Activated naive CD4-positive, alpha-beta T cell treated with anti-CD3 and anti-CD28 coated beads, Interleukin-2, amount 50 U/mL, for 16 hours (primary cell): ENCODE measurements around the gene USP49.

Experiments used
- DNase-seq: peaks from one replicate; pipeline ENCODE4 v3.0.0-alpha.2; 2020

The USP49 gene

DNA sequence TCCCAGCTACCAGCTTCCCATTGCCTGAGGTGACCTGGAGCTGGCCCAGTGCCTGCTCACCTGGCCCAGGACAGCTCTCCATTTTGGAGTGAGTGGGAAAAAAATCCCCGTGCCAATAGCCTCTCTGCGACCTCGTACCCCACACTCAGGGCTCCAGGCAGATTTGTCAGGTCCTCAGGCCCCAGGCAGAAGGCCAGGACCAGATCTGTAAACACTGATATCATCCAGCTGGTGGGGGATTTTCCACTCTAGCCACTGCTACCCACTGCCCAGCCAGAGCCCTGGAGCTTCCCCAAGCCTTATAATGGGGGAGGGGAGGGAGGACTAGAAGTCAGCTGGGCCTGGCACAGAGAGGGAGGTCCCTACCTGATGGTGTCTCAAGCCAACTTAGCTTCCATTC, 146.6 kb downstream of the USP49 start:
- no peak for DNase-seq

DNA sequence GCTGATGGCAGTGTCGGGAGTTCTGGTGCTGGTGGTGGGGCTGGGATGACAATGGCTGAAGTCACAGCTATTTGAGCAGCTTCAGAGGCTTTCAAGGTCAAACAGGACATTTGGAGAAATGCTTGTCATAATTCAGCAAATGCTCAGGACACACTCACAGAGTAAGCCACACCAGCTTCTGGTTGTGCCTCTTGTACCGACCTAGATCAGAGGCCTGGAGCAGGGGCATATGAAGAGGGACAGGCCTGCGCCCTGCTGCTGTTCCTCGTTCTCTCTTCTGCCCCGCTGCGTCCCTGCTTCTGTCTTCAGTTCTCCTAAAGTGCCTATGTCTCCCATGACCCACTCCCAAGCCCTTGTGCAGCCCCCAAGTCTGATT, 147.1 kb downstream of the USP49 start:
- no peak for DNase-seq

DNA sequence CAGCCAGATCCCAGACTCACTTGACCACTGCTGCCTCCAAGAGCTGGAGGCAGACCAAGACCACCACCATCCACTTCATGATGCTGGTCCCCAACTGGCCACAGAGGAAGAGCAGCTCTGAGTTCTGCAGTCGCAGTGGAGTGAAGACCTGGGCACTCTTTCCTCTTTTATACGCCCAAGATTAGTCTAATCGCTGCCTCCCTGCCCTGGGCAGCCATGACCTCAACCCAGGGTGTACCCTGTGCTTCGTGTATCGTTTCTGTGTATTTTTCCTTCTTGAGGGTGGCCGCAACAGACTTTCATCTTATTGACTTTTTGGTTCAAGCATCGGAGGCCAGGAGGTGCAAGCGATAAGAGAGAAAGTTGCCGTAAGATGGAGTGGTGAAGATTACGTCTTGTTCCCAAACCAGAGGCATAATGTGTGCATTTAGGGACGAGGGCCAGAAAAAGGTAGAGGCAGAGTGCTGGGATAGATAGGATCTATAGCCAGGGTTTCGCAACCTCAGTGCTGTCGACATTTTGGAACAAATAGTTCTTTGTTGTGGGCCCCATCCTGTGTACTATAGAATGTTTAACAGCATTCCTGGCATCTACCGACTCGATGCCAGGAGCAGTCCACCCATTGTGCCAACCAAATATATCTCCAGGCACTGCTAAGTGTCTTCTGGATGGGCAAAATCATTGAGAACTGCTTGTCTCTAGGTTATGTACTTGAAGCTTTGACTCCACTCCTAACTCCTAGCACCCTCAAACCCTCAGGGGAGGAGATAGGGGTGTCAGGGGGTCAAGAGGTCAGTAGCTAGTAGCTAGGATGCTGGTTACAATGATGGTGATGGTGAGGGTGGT, 147.7 kb downstream of the USP49 start, which contains the start of gene PGC:
Gene PGC, minus strand, starts transcription at position 142 of the 846 bp plus-strand sequence. Its CDS starts 63 bp downstream, at position 79.
- no peak for DNase-seq

DNA sequence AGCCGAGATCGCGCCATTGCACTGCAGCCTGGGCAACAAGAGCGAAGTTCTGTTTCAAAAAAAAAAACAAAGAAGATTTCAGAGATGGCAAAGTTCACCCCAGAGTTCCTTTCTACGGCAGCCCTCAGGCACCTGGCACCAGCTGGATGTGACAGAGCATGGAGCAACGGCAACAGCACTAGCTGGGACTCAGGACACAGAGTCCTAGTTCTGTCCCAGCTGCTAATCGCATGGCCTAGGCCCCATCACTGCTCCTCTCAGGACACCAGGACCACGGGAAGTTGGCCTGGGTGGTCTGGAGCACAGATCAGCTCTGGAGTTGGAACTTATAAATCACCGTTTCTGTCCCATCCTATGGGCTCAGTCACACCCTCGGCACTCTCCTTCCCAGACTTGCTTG, 149.1 kb downstream of the USP49 start:
- no peak for DNase-seq

DNA sequence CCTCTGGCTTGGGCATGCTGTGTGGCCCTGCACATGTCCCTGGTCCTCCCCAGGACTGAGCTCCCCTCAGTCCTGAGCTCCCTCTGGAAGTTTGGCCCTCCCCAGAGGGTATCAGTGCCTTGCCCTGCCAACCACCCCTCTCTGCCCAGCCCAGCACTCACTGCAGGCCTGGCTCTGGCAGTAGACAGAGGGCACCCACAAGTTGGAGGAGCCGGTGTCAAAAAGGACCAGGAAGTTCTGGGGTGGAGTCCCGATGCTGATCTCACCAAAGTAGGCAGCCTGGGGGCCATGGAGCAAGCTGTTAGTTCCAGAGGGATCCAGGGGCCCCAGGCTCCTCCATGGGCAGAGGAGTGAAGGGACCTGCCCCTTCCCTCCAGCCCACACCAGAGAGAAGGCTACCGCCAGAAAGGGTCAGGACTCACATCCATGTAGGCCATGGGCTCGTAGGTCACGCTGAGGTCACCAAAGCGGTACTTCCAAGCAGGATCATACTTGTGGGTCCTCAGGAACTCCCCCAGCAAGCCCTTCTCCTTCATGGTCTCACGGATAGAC, 150.9 kb downstream of the USP49 start:
- DNase-seq, result no peak

DNA sequence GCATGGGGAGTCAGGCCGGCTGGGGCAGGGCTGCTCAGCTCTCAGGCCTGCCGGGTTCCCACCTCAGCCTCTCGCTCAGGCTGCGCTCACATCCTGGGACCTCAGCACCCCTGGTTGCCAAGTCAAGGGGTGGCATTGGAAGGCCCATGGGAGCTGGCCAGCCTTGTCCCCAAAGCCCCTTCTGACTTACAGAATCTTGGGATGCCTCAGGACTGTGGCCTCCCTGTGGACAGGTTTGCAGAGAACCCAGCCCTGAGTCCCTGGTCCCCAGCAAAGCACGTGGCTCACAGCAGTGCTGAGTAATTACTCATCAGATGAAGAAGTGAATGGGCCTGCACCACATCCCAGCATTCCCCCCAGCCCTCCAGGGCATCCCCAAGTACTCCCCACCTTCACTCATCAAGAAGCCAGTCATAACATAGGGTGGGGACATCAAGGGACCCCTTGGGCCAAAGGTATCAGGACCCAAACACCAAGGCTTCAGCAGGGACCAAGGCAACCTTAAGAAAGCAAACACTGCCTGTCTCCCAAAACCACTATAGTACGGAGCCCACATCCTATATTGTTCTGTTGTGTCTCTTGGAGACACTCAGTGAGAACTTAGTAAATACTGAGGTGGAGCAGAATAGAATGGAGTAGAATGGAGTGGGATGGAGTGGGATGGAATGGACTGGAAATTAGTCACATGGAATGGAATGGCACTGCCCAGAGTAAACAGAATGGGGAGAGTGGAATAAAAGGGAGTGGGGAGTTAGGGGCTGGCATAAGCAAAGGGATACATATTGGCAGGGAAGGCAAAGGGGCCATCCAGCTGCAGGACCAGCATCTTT, 151.6 kb downstream of the USP49 start:
- no peak for DNase-seq

DNA sequence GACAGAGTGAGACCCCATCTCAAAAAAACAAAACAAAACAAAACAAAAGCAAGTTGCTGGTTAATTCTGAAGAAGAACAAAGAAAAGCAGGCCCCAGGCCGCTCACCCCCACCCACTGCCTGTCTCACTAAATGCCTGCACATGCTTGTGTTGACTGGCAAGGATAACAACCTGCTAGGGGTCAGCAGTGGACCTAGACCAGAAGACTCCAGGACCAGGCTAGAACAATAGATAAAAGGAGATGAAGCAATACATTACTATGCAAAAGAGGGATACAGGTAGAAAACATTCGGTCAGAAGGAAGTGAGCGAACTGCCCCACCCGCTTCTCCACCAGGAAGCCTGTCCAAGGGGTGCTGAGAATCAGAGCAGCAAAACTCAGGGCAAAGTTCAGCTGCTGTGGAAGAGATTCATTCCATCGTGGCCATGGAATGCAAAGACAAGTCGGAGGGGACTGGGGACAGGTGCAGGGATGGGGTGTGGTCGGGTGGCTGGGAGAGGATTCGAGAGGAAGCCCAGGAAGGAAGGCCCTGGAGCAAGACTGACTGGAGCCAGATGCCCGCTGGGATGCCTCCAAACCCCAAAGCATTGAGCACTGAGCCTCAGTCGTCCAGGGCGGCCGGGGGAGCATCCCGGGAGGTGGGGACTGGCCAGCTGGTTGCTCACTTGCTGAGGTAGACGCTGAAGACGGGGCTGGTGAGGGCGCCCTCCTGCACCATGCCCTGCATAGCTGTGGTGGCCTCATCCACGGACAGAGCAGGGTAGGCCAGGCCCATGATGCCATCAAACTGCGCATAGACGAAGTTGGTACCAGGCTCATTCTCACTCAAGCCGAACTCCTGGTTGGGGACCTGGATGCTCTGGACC, 153.3 kb downstream of the USP49 start:
- DNase-seq, result no peak

DNA sequence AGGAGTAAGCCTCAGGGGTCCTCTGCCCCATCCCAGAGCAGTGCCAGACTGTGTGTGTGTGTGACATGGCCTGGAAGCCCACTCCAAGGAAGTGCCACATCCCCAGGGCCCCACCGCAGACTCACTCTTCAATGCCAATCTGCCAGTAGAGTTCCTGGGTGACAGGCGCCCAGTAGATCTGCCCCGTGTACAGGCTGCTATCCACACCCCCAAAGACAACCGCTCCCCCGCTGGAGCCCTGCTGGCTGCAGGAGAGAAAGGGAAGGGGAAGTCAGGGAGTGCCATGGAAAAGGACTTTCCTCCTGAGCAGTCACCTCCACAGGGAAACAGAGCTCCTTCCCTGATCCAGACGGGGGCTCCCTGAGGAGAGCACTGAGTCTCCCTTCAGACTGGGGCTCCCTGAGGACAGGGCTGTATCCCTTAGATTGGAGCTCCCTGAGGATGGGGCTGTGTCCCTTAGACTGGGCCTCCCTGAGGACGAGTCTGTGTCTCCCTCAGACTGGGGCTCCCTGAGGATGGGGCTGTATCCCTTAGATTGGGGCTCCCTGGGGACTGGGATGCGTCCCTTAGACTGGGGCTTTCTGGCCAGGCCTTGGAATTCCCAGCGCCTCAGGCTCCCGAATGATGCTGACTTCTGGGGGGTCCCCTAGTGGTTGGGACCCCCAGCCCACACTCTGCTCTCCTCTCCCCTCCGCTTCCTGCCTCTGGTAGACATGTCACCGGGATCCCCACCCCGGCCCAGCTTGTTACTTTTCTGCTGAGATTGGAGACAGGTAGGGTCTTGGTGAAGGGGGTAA, 154.6 kb downstream of the USP49 start:
- DNase-seq, result no peak
